Right lung (tissue), 10 donors: ENCODE results near the gene MMP1. TPM values are rescaled to one million over a fixed set of nuclear protein-coding genes. Genes with fewer than 3 reads are reported as not detected.
A peak's percentile ranks its signal among the peaks of the same experiment; 100 is the strongest.

Experiments
- DNase-seq, 2 donors: peaks; one replicate each; pipeline ENCODE4 v3.0.0-alpha.2; 2013
- long read RNA-seq, 8 donors: transcript quantifications; one replicate each; lab custom pipeline, GENCODE V29; 2026
- polyA plus RNA-seq, 5 donors: library from polyadenylated mRNA; unstranded; fragments of 120-200 nt; gene quantifications; one replicate each; pipeline versions ENCODE4 v1.2.1 to v1.2.3, GENCODE V29; 2013; ENCODE audit warnings: inconsistent platforms in 1 of 5, low replicate concordance in 1 of 5; ENCODE audit not compliant: insufficient read length in 5 of 5, insufficient read depth in 1 of 5

The MMP1 gene
- polyA plus RNA-seq, result 1 to 10 TPM; 1.2 to 8.3 (median 2.9) TPM
- long read RNA-seq, donor 1, partial matches to known transcripts, result 0 of 2 reads
- long read RNA-seq, donor 1, other reads (novel, unspliced or antisense), result 0 of 2 reads
- long read RNA-seq, donor 2, result 0 reads
- long read RNA-seq, donor 3, partial matches to known transcripts, result 0 of 1 reads
- long read RNA-seq, donor 3, other reads (novel, unspliced or antisense), result 0 of 1 reads
- long read RNA-seq, donor 4, result 0 reads
- long read RNA-seq, donor 5, partial matches to known transcripts, result 0 of 2 reads
- long read RNA-seq, donor 5, other reads (novel, unspliced or antisense), result 0 of 2 reads
- long read RNA-seq, donor 6, partial matches to known transcripts, result 0 of 1 reads
- long read RNA-seq, donor 6, other reads (novel, unspliced or antisense), result 0 of 1 reads
- long read RNA-seq, donor 7, partial matches to known transcripts, result 0 of 1 reads
- long read RNA-seq, donor 7, other reads (novel, unspliced or antisense), result 0 of 1 reads
- long read RNA-seq, donor 8, result 0 reads

DNA sequence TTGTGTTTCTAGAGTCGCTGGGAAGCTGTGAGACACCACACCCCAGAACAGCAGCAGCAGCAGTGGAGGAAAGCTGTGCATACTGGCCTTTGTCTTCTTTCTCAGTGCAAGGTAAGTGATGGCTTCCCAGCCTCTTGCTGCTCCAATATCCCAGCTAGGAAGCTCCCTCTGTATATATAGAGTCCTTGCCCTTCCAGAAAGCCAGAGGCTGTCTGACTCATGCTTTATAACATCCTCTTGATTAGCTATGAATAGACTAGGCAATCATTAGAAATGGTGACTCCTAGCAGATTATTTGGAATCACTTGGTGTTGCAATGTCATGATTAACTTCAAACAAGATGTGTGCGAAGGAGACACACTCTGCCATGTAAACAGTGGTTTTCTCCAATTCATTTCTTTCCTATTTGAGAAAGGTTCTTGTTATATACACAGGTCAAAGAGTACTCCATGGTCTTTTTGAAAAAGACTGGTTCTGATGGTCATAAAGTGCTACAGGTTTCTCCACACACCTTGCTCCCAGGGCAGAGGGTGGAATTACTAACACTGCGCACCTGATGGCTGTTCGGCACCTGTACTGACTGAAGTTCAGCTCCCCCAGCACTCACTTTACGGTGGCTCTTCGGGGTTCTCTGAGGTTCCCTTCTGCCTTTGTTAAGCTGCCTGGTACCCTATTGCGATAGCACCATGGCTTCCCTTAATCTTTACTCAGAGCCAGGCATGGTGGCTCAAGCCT lies at the start of gene MMP1:
TSS of gene MMP1 (minus strand) at position 149 of the 735 bp plus-strand sequence. CDS start at position 81, 68 bp downstream.
- DNase-seq, result no peak

- DNase-seq, result no peak
Observed at GRCh38 chr11:102846292-102846691, 48.3 kb upstream of the MMP1 start.

DNA sequence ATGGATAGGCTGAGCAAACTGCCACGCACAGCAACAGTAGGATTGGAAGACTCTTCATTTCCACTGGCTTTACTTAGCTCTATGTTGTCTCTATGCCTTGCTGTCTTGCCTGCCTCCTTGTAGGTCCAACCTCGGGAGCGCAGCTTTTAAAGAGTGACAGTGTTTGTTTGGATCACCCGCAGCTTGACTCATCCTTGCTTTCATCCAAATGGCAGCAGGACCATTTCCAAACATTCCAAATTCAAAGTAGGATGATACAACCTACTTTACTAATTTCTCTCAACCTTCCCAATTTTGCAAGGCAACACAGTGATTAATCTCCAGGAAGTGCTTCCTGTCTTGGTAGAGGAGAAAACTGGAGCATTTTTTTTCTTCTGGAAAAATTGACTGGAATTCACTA lies 45.5 kb upstream of the MMP1 start, which contains the start of gene MMP3:
TSS of gene MMP3 (minus strand) at position 121 of the 400 bp plus-strand sequence. CDS start at position 58, 63 bp downstream.
- no peak for DNase-seq

DNA sequence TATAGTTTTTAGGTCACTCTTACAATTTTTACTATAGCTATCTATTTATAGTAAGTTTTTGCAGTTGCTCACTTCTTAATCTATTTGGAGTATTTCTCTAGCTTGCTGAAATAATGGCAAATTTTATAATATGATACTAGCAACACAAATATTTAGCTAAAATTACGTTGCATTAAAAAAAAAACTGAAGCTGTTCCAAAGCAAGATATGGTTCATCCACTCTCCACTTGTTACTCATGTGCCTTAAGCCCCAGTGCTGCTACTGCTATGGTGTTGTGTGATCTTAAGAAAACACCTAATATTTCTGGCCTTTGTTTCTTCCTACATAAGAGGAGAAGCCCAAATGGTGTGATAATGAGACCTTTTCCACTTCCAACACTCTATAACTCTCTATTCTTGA lies 45.0 kb upstream of the MMP1 start:
- DNase-seq, result no peak

- no peak for DNase-seq
Observed at GRCh38 chr11:102840018-102840417, 42.1 kb upstream of the MMP1 start.

DNA sequence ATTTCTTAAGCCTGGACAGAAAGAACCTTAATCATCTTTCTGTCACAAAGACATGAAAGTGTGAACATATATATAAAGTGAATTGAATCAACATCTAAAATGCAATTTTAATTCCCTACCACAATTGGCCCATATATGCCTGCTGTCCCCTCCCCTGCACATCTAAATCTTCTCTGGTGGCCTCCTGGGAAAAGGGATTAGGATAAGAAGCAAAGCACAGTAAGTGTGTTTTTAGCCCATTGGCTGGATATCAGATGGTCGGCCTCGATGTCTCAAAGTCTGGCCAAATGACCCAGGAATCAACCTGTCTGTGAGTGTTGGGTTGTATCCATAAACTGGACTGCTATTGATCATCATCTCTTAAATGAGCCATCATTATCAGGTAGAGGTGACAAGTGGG lies 39.7 kb upstream of the MMP1 start:
- no peak for DNase-seq

DNA sequence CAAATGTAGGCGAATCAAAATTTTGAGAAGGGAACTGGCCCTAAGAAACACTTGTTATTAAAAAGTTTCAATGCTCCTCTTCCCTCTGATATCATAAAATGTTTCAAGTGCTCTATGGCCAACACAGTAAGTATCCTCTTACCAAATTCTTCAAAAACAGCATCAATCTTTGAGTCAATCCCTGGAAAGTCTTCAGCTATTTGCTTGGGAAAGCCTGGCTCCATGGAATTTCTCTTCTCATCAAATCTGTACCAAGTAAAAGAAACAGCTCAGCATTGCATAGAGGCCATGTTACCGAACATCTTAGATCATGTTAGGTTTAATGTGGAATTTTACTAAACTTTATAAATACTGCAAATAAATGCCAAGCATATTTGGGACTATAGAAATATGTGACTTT lies 39.2 kb upstream of the MMP1 start:
- no peak for DNase-seq

DNA sequence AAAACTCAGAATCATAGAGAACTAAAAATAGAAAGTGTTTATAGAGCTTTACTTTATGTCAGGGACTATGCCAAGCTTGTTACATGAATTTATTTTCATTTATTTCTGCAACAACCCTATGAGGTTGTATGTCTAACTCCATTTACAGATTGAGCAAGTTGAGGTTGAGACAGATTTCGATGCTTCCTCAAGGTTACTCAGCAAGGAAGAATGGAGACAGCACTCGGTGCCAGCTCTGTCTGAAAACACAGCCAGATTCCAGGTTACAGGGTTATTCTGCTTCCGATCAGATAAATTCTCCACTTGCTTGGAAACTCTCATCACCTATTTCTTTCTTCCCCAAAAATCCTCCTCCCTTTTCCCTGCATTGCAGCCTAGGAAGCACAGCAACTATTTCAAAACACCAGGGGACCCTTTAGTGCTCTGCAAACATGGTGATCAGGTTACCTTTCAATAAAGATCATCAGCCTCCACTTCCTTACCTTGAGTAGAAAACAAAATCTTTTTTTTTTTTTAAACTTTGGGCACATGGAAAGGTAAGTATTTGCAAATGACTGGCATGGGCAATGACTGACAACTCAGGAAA lies 38.4 kb upstream of the MMP1 start:
- no peak for DNase-seq

DNA sequence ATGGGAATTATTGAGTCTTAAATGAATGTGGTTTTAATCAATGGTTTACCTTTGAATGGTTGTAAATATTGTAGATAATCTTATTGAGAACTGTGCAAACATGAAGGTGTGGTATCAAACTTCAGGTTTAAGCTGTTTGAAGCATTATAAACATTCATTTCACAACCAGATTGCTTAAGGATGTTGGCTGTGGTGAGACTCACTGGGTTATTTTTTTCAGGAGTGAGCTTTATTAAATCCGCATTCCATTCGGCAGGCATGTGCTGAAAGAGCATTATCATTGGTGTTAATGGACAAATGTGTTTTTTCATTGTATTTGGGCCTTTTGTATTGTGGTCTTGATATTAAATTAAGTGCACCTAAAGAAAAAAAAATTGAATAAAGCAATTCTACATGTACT lies 35.8 kb upstream of the MMP1 start:
- DNase-seq, result no peak

DNA sequence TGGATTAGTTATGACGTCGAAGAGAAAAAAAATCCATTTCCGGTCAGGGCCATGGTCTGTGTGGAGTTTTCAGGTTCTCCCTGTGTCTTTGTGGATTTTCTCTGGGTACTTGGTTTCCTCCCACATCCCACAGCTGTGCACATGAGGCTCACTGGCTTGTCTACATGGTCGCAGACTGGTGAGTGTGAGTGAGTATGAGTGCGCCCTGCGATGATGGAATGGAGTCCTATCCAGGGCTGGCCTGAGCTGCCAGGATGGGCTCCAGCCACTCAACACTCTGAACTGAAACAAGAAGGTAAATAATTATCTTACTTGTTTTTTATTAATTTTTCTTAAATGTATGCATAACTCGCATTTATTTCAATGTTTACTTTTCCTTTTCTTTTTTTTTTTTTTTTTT lies 34.7 kb upstream of the MMP1 start:
- DNase-seq, result no peak

DNA sequence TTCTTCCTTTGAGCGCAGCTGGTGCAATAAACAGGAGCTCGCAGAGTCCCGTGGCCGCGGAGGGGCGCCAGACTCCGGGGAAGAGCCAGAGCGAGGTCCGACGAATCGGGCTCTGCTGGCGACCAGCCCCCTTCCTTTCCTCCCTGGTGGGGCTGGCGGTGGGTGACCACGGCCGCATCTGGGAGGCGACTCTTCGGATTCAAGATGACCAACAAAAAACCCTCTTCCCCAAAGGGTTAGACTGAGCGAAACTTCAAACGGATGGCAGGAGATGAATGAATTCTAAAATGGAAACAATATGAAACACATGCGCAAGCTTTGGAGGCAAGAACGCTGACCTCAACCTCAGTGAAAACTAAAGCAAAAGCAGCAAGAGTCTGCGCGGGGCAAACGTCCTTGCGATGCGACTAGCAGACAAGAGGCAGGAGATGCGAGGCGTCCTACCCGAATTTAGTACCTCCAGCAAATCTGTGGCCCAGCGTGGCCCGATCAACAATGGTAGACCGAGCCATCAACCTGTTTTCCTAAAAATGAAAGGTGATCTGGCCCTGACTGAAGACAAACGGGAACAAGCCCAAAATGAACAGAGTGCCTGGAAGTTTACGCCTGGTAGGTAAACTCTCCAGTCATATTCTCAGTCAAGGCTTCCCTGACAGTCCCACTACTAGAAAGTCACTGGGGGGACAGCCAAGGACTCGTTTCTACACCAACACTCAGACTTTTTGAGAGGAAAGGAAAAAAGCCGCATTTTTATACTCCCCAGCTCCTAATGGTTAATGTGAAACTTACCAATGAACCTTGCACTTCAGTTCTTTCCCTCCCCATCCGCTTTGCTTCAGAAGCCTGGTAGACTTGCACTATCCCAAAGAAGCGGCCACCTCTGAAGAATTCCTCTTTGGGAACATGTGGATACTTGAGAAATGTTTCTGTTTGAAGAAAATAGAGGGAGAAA lies 33.8 kb upstream of the MMP1 start:
- peak; percentile 11 to 19 for DNase-seq

DNA sequence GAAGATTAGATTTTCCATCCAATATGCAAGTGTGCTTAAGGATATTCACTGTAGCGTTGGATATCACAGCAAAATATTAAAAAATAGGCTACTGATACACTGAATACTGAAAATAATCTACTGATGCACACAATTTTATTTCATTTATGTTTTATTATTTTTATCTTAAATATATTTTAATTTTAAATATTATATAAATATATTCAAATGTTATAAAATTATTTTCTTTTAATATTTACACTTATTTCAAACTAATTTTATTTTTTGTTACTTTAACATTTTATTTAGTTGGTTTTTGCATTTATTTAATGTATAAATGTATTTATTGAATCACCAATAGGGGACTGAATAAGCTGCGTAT lies 33.1 kb upstream of the MMP1 start:
- DNase-seq, result no peak

GRCh38 chr11:102830001-102830727 lies 32.2 kb upstream of the MMP1 start:
- DNase-seq, result no peak

GRCh38 chr11:102829316-102830000 lies 31.5 kb upstream of the MMP1 start:
- no peak for DNase-seq

DNA sequence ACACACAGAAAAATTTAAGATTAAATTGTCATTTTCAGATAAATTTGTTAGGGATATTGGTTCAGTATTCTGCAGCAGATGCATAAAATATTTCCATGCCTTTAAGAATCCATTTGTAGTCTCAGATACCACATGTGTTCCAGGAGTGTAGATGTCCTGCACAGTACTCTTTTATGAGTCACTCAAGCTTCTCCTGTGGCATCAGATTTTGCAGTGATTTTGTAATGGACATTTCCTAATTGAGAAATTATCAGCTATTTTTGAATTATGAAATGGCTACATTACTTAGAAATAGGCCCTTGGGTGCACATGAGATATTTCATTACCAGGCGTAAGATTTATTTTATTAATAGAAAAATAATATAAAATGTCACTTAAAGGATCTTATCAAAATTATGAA lies 26.6 kb upstream of the MMP1 start:
- DNase-seq, result no peak

DNA sequence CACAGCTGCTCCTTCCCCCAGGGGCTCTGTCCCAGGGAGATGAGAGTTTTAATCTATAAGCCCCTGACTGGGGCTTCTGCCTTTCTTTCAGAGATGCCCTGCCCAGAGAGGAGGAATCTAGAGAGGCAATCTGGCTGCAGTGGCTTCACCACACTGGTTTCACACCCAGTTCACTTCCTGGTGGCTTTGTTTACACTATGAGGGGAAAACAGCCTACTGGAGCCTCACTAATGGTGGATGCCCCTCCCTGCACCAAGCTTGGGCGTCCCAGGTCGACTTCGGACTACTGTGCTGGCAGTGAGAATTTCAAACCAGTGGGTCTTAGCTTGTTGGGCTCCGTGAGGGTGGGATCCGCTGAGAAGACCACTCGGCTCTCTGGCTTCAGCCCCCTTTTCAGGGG lies 21.5 kb upstream of the MMP1 start:
- DNase-seq, result no peak

GRCh38 chr11:102813484-102813883 lies 15.5 kb upstream of the MMP1 start:
- DNase-seq, result no peak

DNA sequence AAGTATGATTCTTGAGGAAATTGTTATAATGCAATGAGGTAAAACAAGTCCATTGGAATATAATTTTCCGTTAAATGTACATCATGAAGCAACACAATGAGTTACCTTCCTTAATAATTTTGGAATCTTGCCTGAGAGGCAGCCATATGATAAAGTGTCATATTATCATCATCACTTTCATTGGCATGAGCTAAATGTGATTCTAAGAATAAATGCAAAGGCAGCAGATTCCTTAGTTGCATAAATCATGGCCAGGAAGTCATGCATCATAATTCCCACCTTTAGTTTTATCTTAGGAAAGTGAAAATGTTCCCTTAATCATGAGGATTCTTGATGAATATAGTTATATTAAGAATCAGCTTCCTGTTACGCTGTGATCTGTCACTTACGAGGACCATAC lies 14.2 kb upstream of the MMP1 start:
- DNase-seq, result no peak

GRCh38 chr11:102810950-102811660 lies 13.1 kb upstream of the MMP1 start:
- DNase-seq, result no peak
